ENCODE measurements around the gene C9orf43. TPM values are rescaled to one million over a fixed set of nuclear protein-coding genes. Genes with fewer than 3 reads are reported as not detected.

C9orf43 gene
- total and polyA plus RNA-seq, 10 of the 15 experiments (the other 5 are each of a cell fraction or from before 2014, with no cell fraction given): 0.08 to 0.79 (median 0.55) TPM

DNA sequence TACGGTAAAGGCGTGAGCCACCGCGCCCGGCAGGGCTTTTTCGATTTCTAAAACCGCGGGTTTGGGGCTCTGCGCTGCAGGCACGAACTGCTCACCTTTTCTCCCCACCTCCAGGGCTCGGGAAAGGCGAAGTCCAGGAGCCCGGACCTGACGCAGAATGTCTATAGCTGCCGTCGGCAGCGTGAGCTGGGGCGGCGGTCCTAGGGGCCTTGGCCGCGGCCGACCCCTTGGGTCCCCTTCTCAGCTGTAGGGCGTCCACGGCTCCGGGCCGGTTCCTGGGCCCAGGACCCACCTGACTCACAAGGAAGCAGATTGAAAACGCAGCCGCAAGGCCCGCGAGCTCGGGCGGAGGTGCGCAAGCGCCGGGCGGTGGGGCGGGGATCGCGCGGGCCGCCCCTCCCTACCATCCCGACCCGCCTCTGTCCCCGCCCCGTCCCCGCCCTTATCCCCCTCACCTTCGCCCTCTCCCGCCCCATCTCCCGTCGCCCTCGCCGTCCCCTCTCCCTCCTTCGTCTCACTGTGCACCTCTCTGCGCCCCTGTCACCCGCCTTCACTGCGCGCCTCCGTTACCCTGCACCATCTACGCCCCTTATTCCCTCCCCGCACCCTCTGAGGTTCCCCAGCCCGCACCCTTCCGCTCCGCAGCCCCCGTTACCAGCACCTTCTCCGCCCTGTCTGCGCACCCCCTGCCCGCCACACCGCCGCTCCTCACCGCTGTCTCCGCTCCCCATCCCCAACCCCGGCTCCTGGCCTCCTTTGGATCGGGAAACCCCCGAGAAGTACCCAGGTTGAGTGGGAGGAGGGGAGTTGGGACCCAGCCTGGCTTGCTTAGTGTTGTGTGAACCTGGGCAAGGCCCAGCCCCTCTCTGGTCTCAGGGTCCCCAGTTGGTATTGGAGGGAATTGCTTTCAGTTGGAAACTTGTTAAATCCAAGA, 33.6 kb upstream of the C9orf43 start, which contains the start of gene HDHD3 (continued):
- TF ChIP-seq, protein P1, sequence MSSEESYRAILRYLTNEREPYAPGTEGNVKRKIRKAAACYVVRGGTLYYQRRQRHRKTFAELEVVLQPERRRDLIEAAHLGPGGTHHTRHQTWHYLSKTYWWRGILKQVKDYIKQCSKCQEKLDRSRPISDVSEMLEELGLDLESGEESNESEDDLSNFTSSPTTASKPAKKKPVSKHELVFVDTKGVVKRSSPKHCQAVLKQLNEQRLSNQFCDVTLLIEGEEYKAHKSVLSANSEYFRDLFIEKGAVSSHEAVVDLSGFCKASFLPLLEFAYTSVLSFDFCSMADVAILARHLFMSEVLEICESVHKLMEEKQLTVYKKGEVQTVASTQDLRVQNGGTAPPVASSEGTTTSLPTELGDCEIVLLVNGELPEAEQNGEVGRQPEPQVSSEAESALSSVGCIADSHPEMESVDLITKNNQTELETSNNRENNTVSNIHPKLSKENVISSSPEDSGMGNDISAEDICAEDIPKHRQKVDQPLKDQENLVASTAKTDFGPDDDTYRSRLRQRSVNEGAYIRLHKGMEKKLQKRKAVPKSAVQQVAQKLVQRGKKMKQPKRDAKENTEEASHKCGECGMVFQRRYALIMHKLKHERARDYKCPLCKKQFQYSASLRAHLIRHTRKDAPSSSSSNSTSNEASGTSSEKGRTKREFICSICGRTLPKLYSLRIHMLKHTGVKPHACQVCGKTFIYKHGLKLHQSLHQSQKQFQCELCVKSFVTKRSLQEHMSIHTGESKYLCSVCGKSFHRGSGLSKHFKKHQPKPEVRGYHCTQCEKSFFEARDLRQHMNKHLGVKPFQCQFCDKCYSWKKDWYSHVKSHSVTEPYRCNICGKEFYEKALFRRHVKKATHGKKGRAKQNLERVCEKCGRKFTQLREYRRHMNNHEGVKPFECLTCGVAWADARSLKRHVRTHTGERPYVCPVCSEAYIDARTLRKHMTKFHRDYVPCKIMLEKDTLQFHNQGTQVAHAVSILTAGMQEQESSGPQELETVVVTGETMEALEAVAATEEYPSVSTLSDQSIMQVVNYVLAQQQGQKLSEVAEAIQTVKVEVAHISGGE (CRISPR knock-in tag; IDR thresholded peaks at IDR 0.05): no peak
- TF ChIP-seq, protein P2, sequence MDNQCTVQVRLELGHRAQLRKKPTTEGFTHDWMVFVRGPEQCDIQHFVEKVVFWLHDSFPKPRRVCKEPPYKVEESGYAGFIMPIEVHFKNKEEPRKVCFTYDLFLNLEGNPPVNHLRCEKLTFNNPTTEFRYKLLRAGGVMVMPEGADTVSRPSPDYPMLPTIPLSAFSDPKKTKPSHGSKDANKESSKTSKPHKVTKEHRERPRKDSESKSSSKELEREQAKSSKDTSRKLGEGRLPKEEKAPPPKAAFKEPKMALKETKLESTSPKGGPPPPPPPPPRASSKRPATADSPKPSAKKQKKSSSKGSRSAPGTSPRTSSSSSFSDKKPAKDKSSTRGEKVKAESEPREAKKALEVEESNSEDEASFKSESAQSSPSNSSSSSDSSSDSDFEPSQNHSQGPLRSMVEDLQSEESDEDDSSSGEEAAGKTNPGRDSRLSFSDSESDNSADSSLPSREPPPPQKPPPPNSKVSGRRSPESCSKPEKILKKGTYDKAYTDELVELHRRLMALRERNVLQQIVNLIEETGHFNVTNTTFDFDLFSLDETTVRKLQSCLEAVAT (IDR thresholded peaks at IDR 0.05): 0 out of 2 replicates have a peak, but pooled peaks have one; percentile 27
- no peak for TF ChIP-seq TCF12 (IDR thresholded peaks at IDR 0.05; ENCODE audit: low read depth, low read length)
- TF ChIP-seq, protein P3, sequence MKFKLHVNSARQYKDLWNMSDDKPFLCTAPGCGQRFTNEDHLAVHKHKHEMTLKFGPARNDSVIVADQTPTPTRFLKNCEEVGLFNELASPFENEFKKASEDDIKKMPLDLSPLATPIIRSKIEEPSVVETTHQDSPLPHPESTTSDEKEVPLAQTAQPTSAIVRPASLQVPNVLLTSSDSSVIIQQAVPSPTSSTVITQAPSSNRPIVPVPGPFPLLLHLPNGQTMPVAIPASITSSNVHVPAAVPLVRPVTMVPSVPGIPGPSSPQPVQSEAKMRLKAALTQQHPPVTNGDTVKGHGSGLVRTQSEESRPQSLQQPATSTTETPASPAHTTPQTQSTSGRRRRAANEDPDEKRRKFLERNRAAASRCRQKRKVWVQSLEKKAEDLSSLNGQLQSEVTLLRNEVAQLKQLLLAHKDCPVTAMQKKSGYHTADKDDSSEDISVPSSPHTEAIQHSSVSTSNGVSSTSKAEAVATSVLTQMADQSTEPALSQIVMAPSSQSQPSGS (IDR thresholded peaks at IDR 0.05; ENCODE audit: low read length): no peak
- TF ChIP-seq CHD1 (IDR thresholded peaks at IDR 0.05; ENCODE audit: low read depth, low read length): no peak
- no peak for TF ChIP-seq SIX5 (IDR thresholded peaks at IDR 0.05; ENCODE audit: low read depth, low read length, severe bottlenecking)
- TF ChIP-seq HDAC6 (IDR thresholded peaks at IDR 0.05; ENCODE audit: unreplicated experiment): no peak
- TF ChIP-seq RCOR1 (conservative IDR thresholded peaks at IDR 0.05; ENCODE audit: low read depth, low read length): no peak
- TF ChIP-seq CBX5 (IDR thresholded peaks at IDR 0.05; ENCODE audit: low read depth): no peak
- no peak for TF ChIP-seq PAX8 (IDR thresholded peaks at IDR 0.05)
- no peak for TF ChIP-seq HDAC2 (IDR thresholded peaks at IDR 0.05)
- no peak for TF ChIP-seq KDM1A (IDR thresholded peaks at IDR 0.05; ENCODE audit: borderline replicate concordance)
- TF ChIP-seq EP300 (IDR thresholded peaks at IDR 0.05; ENCODE audit: borderline replicate concordance in 1 of 2, control insufficient read depth in 1 of 2, low read depth in 2 of 2, low read length in 2 of 2): no peak
- no peak for TF ChIP-seq SMAD5 (IDR thresholded peaks at IDR 0.05; ENCODE audit: low read depth)
- TF ChIP-seq CREB1 (IDR thresholded peaks at IDR 0.05; ENCODE audit: low read depth): no peak
- TF ChIP-seq BRCA1 (IDR thresholded peaks at IDR 0.05; ENCODE audit: low read depth, low read length): no peak
- TF ChIP-seq, protein P4, sequence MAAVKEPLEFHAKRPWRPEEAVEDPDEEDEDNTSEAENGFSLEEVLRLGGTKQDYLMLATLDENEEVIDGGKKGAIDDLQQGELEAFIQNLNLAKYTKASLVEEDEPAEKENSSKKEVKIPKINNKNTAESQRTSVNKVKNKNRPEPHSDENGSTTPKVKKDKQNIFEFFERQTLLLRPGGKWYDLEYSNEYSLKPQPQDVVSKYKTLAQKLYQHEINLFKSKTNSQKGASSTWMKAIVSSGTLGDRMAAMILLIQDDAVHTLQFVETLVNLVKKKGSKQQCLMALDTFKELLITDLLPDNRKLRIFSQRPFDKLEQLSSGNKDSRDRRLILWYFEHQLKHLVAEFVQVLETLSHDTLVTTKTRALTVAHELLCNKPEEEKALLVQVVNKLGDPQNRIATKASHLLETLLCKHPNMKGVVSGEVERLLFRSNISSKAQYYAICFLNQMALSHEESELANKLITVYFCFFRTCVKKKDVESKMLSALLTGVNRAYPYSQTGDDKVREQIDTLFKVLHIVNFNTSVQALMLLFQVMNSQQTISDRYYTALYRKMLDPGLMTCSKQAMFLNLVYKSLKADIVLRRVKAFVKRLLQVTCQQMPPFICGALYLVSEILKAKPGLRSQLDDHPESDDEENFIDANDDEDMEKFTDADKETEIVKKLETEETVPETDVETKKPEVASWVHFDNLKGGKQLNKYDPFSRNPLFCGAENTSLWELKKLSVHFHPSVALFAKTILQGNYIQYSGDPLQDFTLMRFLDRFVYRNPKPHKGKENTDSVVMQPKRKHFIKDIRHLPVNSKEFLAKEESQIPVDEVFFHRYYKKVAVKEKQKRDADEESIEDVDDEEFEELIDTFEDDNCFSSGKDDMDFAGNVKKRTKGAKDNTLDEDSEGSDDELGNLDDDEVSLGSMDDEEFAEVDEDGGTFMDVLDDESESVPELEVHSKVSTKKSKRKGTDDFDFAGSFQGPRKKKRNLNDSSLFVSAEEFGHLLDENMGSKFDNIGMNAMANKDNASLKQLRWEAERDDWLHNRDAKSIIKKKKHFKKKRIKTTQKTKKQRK (IDR thresholded peaks at IDR 0.05; ENCODE audit: low read depth, low read length): no peak
- TF ChIP-seq FOS (IDR thresholded peaks at IDR 0.05; ENCODE audit: borderline replicate concordance, extremely low read depth, insufficient read length): no peak
- TF ChIP-seq ZZZ3 (IDR thresholded peaks at IDR 0.05; ENCODE audit: control insufficient read depth, insufficient read length, low read depth): no peak
- no peak for TF ChIP-seq BACH1 (IDR thresholded peaks at IDR 0.05; ENCODE audit: borderline replicate concordance)
